ENCODE data around the gene CELA2B.
"Not testable (repeated sequence)": the region's sequence is repeated elsewhere in the genome, so short reads cannot be mapped to it uniquely, and the experiment has no call there.

The CELA2B gene

GRCh38 chr1:15475752-15476314 is at the start of gene CELA2B:
TSS of gene CELA2B (plus strand) at chr1:15476104. CDS start at chr1:15476126, 22 bp downstream.
- no peak for DNase-seq

- DNase-seq = no peak
These were observed 49.2 kb upstream of the CELA2B start for GRCh38 chr1:15426492-15427279.

- DNase-seq = no peak
These were observed 48.6 kb upstream of the CELA2B start for GRCh38 chr1:15427280-15427666.

- DNase-seq = not testable (repeated sequence)
These were observed 47.7 kb upstream of the CELA2B start for GRCh38 chr1:15428252-15428651.

- DNase-seq = no peak
These were observed 47.0 kb upstream of the CELA2B start for GRCh38 chr1:15428815-15429435.

- DNase-seq = no peak
These were observed 46.2 kb upstream of the CELA2B start for GRCh38 chr1:15429701-15430149.

GRCh38 chr1:15430787-15431570 is 44.9 kb upstream of the CELA2B start:
- no peak for DNase-seq

GRCh38 chr1:15431571-15431948 is 44.3 kb upstream of the CELA2B start:
- DNase-seq = no peak

GRCh38 chr1:15432324-15432723 is 43.6 kb upstream of the CELA2B start:
- DNase-seq = no peak

GRCh38 chr1:15433471-15433870 is 42.4 kb upstream of the CELA2B start:
- no peak for DNase-seq

- not testable (repeated sequence) for DNase-seq
These were observed 41.2 kb upstream of the CELA2B start for GRCh38 chr1:15434739-15435138.

- no peak for DNase-seq
These were observed 40.4 kb upstream of the CELA2B start for GRCh38 chr1:15435239-15436077.

- no peak for DNase-seq
These were observed 38.9 kb upstream of the CELA2B start for GRCh38 chr1:15436881-15437442.

GRCh38 chr1:15439325-15439724 is 36.6 kb upstream of the CELA2B start:
- no peak for DNase-seq

GRCh38 chr1:15440357-15440756 is 35.5 kb upstream of the CELA2B start:
- DNase-seq = no peak

- no peak for DNase-seq
These were observed 34.7 kb upstream of the CELA2B start for GRCh38 chr1:15441247-15441646.

GRCh38 chr1:15442119-15442518 is 33.8 kb upstream of the CELA2B start:
- DNase-seq = no peak

GRCh38 chr1:15442759-15443158 is 33.1 kb upstream of the CELA2B start:
- DNase-seq = no peak

- DNase-seq = no peak
These were observed 32.6 kb upstream of the CELA2B start for GRCh38 chr1:15443281-15443680.

- no peak for DNase-seq
These were observed 31.2 kb upstream of the CELA2B start for GRCh38 chr1:15444468-15445389.

All from cortex of kidney (tissue), 1 donor.